Amygdala (tissue), 56 donors: ENCODE measurements around the gene AIM2.
"Not testable (repeated sequence)": the region's sequence is repeated elsewhere in the genome, so short reads cannot be mapped to it uniquely, and the experiment has no call there.

Experiments used
- DNase-seq, 56 donors: peaks; one replicate each; lab custom pipeline; 2025; lab: John Stamatoyannopoulos, UW

Gene AIM2

DNA sequence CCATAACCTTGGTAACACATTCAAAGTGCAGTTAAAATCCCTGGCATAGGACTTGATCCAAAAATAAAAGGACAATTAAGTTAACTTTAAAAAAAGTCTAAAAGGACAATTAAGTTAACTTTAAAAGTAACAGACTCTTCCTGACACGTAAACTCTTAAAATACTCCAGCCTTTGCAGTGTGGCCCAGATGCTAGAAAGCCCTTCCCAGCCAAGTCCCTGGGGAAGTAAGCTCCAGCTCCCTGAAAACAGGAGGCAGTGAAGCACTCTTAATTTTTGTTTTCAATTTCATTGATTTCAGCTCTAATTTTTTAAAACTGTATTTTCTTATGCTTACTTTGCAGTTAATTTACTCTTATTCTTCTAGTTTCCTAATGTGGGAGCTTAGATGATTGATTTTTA is 5.1 kb upstream of the AIM2 start:
- no peak for DNase-seq

DNA sequence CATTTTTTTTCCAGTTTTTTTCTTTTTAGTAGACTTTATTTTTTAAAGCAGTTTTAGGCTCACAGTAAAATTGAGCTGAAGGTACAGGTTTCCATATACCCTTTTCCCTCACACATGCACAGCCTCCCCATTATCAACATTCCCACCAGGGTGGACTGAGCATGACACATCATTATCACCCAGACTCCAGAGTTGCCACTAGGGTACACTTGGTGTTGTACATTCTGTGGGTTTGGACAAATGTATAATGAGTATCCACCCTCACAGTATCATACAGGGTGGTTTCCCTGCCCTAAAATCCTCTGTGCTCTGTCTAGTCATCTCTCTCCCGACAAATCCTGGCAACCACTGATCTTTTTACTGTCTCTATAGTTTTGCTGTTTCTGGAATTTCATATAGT is 3.0 kb upstream of the AIM2 start:
- DNase-seq = no peak

DNA sequence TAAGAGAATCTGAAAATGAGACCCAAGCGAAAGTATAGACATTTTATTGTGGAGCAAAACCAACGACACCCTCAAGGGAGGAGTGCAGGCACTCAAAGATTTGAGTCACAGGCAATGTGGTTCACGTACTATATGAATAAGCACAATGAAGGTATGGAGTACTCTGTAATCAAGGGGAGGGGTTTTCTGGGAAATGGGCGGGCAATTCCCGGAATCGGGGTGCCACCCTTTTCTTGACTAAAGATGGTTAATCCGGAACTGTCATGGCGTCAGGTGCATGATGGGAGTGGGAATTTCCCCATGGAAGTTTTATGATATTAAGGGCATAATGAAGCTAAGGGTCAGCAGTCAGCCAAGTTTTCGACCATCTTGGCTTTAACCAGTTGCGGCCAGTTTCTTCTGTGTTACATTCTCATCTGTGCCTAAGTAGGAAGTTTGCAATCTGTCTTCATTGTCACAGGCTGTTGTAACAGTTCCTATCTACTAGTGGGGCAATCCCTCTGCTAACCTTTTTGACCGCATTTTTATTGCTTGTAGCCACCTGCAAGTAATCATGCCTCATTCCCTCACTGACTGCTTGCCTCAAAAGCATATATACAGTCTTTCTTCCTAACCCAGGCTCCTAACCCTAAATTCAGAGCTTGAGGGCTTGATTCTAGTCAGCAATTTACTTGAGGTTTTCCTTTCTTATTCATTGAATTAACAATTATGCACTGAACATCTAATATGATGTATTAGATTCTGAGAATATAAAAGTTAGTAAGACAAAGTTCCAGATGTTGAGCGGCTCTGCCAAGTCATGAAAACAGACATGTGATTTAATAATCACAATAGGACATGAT is 775 bp upstream of the AIM2 start:
- DNase-seq = no peak

DNA sequence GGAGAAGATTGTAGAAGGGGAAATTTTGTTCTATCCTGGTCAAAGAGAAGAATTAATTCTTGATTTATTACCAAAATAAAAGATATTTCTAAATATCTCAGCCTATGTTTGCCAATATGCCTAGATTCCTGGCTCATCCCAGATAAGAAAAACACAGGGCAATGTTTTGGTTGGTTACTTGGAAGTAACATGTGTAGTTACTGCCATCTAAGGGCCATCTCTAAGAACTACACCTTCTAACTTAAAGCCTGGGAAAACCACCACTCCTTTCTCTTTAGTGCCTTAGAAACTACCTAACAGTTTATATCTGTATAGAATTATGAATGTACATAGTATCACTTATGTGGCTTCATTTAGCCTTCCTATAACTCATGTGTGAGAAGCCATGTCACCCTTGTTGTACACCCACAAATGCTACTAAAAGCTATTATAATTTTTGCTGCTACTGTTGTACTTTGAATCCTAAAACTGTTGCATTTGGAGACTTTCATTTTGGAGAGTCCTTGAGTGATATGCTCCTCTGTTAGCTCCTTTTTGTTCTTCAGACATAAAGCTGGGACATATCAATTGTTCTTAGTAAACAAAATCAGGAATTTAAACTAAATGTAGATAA is 4.5 kb downstream of the AIM2 start:
- DNase-seq = peak in 1 of 56 donors; percentile 59

DNA sequence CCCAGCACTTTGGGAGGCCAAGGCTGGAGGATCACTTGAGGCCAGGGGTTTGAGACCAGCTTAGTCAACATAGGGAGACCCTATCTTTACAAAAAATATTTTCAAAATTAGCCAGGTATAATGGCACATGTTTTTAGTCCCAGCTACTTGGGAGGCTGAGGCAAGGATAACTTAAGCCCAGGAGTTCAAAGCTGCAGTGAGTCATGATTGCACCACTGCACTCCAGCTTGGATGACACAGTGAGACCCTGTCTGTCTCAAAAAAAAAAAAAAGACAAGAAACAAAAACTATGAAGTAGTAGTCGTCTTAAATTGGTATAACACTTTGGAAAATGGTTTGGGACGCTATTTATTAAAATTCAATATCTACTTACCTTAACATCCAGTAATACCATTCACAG is 7.7 kb downstream of the AIM2 start:
- DNase-seq = no peak

DNA sequence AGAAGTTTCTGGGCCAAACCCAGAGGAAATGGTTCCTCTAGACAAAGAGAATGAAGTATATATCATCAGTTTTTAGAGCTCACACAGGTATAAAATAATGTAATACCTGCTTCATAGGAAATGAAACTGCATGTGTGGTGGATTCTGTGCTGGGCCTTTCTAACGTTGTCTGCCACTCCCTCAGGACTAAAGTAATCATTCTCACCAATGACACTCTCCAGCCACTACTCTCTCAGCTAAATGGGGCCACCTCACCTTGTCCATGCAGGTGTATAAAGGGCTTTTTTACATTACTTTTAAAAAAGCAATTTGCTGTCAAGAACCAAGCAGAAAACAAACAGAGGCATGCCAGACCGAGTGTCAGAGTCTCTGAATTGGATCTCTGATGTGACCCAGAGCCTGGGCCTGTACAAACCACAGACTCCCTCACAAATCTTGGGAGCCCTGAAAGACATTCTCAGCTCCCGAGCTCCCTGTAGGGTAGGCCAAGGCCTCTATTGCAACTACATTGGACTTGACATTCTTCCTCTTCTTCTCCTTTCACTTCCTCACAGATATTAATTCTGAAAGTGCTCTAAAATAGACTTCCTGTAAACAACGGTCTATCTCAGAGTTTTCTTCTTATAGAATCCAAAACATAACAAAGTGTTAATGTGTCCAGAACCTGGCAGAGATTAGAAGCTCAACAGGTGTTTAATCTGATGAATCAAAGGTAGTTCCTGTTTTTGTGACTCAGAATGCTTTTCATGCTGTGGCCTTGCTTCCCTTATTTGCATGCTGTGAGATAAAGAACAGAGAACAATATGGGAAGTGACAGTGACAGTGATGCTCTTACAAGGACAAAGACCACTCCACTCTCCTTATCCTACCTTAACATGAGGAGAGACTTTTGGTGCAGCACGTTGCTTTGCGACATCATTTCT is 8.6 kb downstream of the AIM2 start:
- peak in 2 of 56 donors; percentile 6 to 13 for DNase-seq

DNA sequence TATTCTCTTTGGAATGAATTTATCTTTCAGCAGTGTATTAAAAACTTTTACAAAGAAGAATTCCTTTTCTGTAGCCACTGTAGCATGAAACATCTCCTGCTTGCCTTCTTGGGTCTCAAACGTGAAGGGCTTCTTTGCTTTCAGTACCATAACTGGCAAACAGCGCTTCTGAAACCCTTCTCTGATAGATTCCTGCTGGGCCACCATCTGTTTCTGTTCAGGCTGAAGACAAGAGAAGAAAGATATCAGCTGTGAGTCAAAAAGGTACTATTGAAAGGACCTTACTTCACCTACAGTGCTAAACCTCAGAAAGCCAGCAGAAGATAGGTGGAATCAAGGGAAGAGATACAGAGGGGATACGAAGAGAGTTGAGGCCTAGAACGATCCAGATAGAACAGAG is 10.5 kb downstream of the AIM2 start:
- no peak for DNase-seq

DNA sequence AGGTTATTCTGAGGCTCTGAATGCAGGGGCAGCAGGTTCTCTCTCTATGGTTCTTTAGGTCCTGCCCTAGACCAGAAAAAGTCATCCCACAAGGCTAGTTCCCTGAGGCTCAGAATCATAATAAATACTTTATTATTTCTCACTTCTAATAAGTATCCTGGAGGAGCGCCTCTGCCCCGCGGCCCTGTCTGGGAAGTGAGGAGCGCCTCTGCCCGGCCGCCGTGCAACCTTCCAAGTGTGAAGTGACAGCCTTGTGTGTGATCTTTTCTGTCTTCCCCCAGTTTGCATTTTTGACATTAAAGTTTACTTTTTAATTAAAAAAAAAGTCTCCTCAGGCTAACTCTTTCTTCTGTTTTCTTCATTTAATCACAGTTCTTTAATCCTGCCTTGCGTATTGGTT is 11.5 kb downstream of the AIM2 start:
- DNase-seq = no peak

DNA sequence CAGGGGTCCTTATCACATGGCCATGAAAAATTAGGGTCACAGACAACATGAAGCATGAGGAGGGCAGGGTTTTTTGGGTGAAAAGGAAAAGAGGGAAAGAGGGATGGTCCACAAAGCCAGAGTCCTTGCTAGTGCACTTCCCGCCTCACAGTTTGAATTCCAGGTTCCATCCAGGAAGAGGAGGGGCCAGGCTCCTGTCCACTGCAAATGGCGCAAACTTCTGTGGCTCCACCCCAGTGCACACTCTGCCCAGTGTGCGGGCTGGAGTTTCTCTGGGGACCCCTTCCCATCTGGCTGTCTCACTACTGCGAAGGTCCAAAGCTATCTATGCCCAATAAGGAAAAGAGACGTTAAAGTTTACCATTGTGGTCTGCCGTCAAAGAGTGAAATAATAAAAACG is 17.8 kb downstream of the AIM2 start:
- DNase-seq = no peak

DNA sequence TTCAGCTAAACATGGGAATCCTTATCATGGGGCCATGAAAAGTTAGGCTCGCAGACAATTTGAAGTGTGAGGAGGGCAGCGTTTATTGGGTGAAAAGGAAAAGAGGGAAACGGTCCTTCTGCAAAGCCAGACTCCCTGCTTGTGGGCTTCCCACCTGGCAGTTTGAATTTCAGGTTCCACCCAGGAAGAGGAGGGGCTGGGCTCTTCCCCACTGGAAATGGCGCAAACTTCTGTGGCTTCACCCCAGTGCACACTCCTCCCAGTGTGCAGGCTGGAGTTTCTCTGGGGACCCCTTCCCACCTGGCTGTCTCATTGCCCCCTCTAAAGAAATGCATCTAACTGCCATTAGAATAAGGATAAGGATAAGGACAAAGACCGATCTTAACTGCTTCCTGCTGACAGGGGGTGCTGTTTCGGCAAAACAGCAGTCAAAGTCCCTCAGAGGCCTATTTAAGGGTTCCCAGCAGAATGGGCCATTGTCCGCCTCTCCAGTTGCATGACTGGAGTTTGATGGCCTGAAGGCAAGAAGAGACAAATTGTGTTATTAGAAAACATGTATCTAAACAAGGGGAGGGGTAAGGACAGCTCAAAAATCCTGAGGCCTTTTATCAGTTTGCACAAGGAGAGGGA is 20.4 kb downstream of the AIM2 start:
- peak in 10 of 56 donors; percentile 6 to 32 (median 13) for DNase-seq

DNA sequence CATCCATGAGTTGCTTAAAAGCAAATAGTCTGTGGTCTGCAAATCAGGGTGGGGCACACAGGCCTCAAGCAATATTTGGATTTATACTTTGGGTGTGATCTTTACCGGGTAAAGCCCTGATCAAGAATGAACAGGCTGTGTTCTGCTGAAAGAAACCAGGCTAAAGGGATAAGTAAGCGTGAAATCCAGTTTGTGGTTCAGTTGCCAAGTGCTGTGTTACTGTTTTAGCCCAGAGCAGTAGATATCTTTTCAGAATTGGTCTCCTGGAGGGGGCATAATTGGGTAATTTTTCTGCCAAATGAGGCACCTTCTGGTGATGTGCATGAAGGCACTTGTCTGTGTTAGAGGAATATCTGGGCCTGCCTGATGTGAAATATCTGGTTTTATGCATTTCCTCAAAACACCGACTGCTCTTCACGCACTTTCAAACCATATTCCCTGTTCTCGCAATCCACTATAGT is 21.4 kb downstream of the AIM2 start:
- DNase-seq = no peak

DNA sequence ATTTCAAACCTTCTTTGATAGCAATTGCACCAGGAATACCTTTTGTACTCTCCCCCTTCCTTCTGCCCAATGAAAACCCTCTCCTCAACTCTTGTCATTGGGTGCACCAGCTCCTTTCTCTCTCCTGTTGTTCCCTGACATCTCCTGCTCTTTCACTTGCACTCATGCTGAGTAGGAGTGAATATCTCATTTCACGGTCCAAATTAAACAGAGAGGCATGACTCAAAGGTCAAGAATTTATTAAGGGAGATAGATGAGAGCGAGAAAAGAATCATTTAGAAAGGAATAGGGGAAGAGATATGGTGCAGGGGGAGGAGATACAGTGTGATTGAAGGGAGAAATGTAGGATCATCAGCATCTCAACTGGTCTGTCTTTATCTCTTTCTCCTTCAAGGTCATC is 22.1 kb downstream of the AIM2 start:
- no peak for DNase-seq

DNA sequence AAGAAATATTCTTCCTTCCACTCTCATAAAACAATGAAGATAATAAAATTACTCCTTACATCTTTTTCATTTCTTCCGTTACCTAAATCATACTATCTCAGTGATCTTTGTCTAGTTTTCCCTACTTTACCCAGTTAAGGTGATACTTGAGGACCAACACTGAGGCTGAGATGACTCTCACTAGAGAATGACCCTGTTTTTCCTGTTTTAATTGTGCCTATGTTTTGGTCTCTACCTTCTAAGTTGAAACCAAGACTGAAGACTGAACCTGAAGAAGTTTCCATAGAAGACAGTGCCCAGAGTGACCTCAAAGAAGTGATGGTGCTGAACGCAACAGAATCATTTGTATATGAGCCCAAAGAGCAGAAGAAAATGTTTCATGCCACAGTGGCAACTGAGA is 25.1 kb downstream of the AIM2 start:
- no peak for DNase-seq

DNA sequence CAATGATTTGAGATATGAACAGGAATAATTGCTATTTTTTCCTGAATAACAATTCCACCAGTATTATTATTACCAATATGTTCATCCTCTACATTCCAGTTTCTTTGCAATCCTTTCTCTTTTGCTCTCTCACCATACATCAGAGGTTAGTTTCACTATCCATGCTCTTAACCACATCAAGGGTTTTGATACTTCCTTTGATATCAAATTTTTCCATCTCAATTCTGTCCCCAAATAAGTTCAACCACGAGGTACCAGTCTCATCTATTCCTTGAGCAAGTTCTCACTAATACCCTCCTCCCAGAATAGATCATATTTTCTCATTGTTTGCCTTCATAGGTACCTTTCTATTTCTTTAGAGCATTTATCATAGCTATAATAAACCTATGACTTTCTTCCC is 30.1 kb downstream of the AIM2 start:
- not testable (repeated sequence) for DNase-seq

DNA sequence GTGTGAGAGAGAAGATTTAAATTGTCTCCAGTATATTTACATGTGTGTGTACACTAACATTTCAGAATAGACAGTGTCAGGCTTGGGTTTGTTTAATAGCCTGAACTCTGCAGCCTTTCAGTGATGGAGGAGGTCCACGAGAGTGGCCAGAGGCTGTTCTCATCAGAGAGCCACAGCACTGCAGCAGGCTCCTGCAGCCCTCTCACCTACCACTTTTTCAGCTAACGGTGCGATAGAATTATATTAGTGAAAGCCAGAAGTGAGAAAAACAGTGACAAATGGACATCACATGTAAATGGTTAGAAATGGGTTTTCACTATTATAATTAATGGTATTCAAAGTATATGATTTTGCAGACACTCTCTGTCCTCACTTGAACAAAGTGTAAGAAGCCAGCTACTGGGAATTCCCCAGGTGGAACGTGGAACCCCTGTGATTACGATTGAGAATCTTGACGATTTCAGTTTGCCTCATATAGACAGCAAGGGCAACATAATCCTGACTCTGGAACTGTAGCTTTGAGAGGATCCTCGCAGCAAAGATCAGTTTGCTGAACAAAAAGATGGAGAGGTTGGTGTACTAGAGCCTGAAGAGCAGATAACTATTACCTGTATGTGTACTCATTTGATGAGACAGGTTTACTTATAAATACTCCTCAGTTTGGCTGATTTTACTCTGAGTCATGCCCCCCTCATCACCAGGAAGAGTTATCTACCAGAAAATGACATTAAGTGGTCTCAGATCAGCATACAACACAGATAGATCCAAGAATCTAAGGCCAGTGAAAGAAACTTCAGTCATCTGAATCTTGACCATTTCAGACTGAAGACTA is 35.5 kb downstream of the AIM2 start:
- DNase-seq = no peak

DNA sequence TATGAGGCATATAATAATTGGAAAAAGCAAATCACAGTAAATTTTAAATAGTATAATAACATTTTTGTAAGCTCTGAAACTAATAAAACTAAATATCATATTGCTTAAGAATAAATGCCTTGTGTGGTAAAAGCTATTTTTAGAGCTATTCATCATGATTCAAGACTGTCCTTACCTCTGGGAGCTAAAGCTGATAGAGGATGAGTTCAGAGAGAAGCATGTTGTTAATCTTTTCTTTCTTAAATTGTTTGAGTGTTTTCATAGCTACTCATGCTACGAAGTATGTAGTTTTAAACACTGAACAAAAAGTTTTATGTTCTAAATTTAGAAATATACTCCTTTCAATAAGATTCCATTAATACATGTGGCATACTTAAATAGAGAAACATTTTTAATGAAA is 36.4 kb downstream of the AIM2 start:
- no peak for DNase-seq

DNA sequence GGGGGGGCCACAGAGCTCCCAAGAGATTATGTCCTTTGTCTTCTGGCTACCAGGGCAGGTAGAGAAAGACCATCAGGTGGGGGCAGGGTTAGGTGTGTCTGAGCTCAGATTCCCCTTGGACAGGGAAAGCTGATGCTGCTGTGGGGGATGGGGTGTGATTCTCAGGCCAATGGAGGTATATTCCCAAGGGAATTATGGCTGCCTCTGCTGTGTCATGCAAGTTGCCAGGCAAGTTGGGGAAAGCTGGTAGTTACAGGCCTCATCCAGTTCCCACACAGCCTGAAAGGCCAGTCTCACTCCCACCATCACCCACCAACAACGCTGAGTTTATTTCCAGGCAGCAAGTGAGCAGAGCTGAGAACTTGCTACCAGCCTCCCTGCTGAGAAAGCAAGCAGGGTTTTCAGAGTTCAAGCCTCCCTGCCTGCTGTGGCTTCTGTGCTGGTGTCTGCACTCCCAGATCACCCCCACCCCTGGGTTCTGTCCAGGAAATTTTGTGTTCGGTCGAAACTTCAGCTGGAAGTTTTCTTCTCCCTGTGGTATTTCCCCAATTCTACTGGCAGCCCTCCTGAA is 45.6 kb downstream of the AIM2 start:
- no peak for DNase-seq

DNA sequence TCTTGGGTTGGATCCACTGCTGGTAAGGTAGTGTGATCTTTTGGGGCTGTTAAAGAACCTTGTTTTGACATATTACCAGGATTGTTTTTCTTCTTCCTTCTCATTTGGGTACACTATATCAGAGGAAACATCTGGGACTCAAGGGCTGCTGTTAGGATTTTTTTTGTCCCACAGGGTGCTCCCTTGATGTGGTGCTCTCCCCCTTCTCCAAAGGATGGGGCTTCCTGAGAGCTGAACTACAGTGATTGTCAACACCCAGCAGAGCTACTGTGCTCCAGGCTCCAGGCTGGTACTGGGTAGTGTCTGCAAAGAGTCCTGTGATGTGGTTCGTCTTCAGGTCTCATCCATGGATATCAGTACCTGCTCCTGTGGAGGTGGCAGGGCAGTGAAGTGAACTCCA is 46.3 kb downstream of the AIM2 start:
- no peak for DNase-seq

DNA sequence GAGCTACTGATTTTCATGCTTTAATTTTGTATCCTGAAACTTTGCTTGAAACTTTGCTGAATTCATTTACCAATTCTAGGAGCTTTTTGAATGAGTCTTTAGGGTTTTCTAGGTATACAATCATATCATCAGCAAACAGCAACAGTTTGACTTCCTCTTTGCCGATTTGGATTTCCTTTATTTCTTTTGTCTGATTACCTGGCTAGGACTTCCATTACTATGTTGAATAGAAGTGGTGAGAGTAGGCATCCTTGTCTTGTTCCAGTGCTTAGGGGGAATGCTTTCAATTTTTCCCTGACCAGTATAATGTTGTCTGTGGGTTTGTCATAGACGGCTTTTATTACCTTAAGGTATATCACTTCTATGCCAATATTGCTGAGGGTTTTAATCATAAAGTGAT is 49.7 kb downstream of the AIM2 start:
- not testable (repeated sequence) for DNase-seq
